Activated T-helper 1 cell treated with anti-CD3 and anti-CD28 coated beads, Interleukin-12 subunit alpha, Interleukin-12 subunit beta, Interleukin-2, Interleukin-4 antibody, amounts not matched to agents 30 ng/mL and 10 ng/mL and 1 ng/mL, durations not matched to agents 14 hours and 24 hours and 36 hours (primary cell): Measurements from ENCODE around the gene STIM1. TPM values are rescaled to one million over a fixed set of nuclear protein-coding genes. Genes with fewer than 3 reads are reported as not detected.

Experiments used
- DNase-seq: peaks from one replicate; pipeline ENCODE4 v3.0.0; 2021; ENCODE audit warnings: low spot score
- H3K27ac Mint-ChIP-seq: one replicate; pipeline ENCODE4 v1.8.0; 2021; ENCODE audit warnings: mild to moderate bottlenecking, mixed read lengths
- H3K27me3 Mint-ChIP-seq: one replicate; pipeline ENCODE4 v1.8.0; 2022; ENCODE audit warnings: mild to moderate bottlenecking, moderate library complexity, mixed read lengths; ENCODE audit not compliant: insufficient read depth
- H3K36me3 Mint-ChIP-seq: one replicate; pipeline ENCODE4 v1.8.0; 2021; ENCODE audit warnings: low read depth, mixed read lengths
- H3K4me1 Mint-ChIP-seq: one replicate; pipeline ENCODE4 v1.8.0; 2021; ENCODE audit warnings: low read depth, mixed read lengths
- H3K4me3 Mint-ChIP-seq: one replicate; pipeline ENCODE4 v1.8.0; 2021; ENCODE audit warnings: mild to moderate bottlenecking, moderate library complexity, mixed read lengths
- H3K9me3 Mint-ChIP-seq: one replicate; pipeline ENCODE4 v1.8.0; 2021; ENCODE audit warnings: mixed read lengths
- intact Hi-C: fragments of 100-400 bp; cut with micrococcal nuclease; formaldehyde crosslinking; loops from one replicate; pipeline ENCODE4 v1.15.1; 2024
- total RNA-seq: library from RNA; stranded (reverse); gene quantifications from 2 replicates; pipeline ENCODE4 v1.2.3, GENCODE V29; 2022

Gene STIM1
- total RNA-seq, 1 donor from 2014 or later = 68.0 TPM

DNA sequence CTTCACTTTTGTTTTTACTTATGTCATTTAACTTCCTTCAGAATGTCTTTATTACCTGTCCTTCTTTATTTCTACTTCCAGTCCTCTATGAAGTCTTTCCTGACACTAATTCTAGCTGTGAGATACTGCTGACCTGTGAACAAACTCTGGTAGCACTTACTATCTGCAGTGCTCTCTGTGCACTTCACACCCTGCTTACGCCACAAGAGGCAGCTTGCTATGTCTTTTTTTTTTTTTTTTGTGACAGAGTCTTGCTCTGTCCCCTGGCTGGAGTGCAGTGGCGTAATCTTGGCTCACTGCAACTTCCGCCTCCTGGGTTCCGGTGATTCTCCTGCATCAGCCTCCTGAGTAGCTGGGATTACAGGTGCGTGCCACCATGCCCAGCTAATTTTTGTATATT is 10.7 kb downstream of the STIM1 start:
- H3K9me3 Mint-ChIP-seq = no peaks in the 10 kb centered on the region
- peaks cover 20% of the 10 kb centered on the region for H3K36me3 Mint-ChIP-seq
- peak overlapping the region; percentile 83 for H3K27ac Mint-ChIP-seq
- intact Hi-C loops = no loop called here
- peak overlapping the region; percentile 28 for H3K4me3 Mint-ChIP-seq
- H3K4me1 Mint-ChIP-seq = peaks cover 81% of the 10 kb centered on the region
- no peaks in the 10 kb centered on the region for H3K27me3 Mint-ChIP-seq
- DNase-seq = no peak

DNA sequence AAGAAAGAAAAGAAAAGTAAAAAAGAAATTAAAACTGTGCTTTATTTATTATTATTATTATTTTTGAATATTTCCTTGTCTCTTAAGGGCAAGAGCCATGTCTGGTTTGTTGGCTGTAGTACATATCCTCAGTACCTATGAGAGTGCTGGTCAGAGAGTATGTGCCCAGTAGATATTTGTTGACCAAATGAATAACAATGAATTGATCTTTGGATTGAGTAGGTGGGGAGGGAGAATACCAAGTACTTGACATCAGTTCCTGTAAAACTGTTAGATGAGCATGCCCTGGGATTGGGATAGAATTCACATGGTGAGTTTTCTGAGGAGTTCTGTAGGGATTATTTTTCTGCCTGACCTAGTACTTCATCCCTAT is 11.4 kb downstream of the STIM1 start:
- H3K4me3 Mint-ChIP-seq = peak overlapping the region; percentile 49
- intact Hi-C loops = loop anchor here (1.0 kb wide), 1 partner anchor 8 kb away; no protein-coding TSS in a partner anchor
- H3K27me3 Mint-ChIP-seq = no peaks in the 10 kb centered on the region
- H3K27ac Mint-ChIP-seq = peak overlapping the region; percentile 78
- peaks cover 23% of the 10 kb centered on the region for H3K36me3 Mint-ChIP-seq
- peaks cover 81% of the 10 kb centered on the region for H3K4me1 Mint-ChIP-seq
- no peak for DNase-seq
- H3K9me3 Mint-ChIP-seq = no peaks in the 10 kb centered on the region

DNA sequence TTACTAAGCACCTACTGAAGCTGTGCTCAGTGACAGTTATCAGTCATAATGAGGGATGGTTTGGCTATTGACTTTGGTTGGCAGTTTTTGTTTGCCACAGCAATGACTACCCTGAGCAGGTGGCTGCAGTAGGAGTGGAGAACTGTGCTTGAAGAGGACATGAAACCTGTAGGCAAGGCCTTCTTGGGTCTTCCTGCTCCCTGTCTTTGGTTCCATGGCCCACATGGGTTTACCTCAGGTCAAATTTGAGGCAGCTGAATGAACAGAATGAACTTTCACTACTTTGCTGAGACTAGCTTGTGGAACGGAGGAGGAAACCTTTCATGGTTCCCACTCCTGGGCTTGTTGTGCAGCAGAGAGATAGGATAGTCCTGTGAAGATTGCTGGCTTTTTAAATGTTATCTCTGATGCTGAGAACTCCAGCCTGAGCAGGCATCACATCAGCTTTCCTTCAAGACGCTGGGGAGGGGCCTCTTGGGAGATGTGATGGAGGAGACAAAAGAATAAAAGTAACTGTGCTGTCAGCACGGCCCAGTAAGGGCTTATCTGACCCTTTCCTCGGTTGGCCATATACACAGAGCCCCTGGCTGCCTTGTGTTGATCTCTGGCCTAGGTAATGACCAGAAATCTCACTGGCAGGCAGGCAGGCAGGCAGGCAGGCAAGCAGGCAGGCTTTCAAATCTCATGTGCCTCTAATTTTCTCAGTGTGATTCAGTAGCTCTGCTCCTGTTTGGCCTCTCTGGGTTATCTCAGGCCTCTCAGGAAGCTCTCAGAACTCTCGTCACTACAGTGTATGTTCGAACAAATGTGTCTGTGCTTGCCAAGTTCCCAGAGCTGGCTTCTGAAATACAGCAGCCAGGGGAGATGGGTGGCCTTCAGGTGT is 12.0 kb downstream of the STIM1 start:
- H3K4me1 Mint-ChIP-seq = peaks cover 79% of the 10 kb centered on the region
- no peak for DNase-seq
- intact Hi-C loops = loop anchor here (1.0 kb wide), 1 partner anchor 8 kb away; no protein-coding TSS in a partner anchor
- no peaks in the 10 kb centered on the region for H3K27me3 Mint-ChIP-seq
- peak overlapping the region; percentile 78 for H3K27ac Mint-ChIP-seq
- H3K4me3 Mint-ChIP-seq = peak overlapping the region; percentile 50
- H3K9me3 Mint-ChIP-seq = no peaks in the 10 kb centered on the region
- peaks cover 23% of the 10 kb centered on the region for H3K36me3 Mint-ChIP-seq

DNA sequence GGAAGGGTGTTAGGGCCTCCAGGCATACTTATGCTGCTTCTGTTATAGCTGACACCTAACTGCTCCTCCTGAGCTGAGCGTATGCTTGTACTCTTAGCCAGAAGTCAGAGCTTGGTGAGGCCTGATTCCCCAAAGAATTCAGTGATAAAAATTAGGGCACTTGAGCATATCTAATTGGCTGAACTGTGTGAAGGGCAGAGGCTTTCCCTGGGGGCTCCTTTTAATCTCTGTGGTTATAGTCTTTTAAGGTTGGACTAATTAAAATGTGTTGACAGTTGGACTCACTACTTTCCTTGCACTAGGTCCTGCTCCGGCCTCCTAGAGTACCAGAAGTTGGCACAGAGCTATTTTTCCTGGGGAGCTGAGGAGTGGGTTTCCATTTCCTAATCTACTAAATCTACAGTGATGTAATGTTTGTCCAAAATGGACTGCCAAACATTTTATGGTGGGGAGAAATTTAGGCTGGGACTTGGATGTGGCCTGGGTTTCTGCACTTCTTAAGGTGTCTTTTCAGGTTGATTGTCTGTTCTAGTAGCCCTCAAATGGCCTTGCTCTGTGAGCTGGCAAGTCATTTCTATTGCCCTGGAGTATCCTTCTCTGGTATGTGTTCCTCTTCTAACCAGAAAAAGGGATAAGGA is 18.4 kb downstream of the STIM1 start:
- Mint-ChIP-seq H3K4me1 (peaks cover 71% of the 10 kb centered on the region), H3K4me3 (no peak overlapping the region), H3K36me3 (peaks cover 19% of the 10 kb centered on the region), H3K27me3 (no peaks in the 10 kb centered on the region), H3K27ac (no peak overlapping the region), H3K9me3 (no peaks in the 10 kb centered on the region)
- no peak for DNase-seq
- intact Hi-C loops = no loop called here

DNA sequence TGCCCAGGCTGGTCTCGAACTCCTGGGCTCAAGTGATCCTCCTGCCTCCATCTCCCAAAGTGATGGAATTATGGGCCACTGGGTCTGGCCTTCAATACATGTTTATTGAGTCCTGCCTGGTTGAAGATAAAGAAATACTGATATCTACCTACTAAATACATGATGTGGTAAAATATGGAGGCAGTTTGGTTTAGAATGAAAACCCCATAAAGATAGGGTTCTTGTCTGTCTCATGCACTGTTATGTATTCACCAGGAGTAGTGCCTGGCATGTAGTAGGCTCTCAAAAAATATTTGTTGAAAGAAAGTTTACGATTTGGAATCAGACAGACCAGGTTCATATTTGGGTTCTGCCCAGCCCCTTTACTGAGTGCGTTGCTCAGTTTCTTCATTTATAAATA is 21.1 kb downstream of the STIM1 start:
- Mint-ChIP-seq H3K4me1 (peaks cover 75% of the 10 kb centered on the region), H3K27me3 (no peaks in the 10 kb centered on the region), H3K27ac (no peak overlapping the region), H3K4me3 (no peak overlapping the region), H3K36me3 (peaks cover 18% of the 10 kb centered on the region), H3K9me3 (no peaks in the 10 kb centered on the region)
- intact Hi-C loops = no loop called here
- DNase-seq = no peak

DNA sequence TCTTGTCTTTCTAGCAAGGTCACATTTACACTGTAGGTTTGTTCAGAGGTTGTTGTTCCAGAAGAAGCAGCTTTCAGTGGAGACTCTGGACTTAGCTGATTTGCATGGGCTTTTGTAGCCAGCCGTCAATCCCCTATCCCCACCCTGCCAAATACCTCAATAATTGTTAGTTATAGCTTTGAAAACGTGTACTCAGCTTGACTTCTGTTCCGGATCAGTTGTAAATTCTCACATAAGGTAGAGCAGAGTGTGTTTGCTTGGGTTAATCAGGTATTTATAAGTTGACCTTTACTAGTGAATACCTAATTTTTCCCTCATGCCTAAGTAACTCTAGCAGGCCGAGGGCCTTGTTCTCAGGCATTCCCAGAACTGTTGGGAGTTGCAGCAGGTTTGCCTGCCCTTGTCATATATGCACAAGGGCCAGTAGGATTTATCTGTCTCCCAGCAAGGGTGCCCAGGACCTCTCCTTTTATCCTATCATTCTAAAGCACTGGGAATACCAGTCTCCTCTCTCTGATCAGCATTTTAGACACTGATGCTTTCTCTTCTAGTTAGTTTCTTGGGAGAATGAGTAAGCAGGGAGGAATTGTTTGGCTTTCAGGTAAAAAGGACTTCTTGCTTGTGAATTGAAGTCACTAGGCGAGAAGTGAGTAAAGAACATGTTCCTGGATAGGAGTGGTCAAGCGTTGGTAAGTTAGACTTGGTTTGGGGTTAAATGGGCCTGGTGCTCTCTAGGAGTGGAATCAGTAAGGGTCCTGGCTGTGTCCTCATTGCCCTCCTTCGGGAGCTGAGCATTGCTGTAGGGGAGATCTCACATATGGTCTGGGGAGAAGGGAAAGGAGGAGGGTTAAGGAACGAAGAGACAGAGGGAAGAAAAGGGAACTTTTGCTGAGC is 22.1 kb downstream of the STIM1 start:
- H3K4me3 Mint-ChIP-seq = no peak overlapping the region
- H3K36me3 Mint-ChIP-seq = peaks cover 18% of the 10 kb centered on the region
- no peaks in the 10 kb centered on the region for H3K9me3 Mint-ChIP-seq
- H3K4me1 Mint-ChIP-seq = peaks cover 71% of the 10 kb centered on the region
- no peak for DNase-seq
- no peaks in the 10 kb centered on the region for H3K27me3 Mint-ChIP-seq
- H3K27ac Mint-ChIP-seq = peak overlapping the region; percentile 18
- intact Hi-C loops = loop anchor here (2.0 kb wide), 1 partner anchor 17 kb away; no protein-coding TSS in a partner anchor

DNA sequence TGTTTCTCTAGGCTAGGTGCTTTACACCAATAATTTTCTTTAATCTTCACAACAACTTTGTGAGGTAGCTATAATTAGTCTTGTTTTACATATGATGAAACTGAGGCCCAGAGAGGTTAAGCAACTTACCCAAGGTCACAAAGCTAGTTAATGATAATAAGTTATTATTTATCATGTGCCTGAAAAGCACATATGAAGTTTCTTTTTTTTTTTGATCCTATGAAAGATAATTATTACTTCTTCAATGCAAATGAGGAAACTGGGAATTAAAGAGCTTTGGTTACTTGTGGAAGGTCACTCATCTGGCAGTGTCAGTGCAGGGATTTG is 22.8 kb downstream of the STIM1 start:
- intact Hi-C loops = loop anchor here (2.0 kb wide), 1 partner anchor 17 kb away; no protein-coding TSS in a partner anchor
- Mint-ChIP-seq H3K27ac (no peak overlapping the region), H3K36me3 (peaks cover 20% of the 10 kb centered on the region), H3K4me1 (peaks cover 77% of the 10 kb centered on the region), H3K9me3 (no peaks in the 10 kb centered on the region), H3K27me3 (no peaks in the 10 kb centered on the region), H3K4me3 (no peak overlapping the region)
- no peak for DNase-seq

DNA sequence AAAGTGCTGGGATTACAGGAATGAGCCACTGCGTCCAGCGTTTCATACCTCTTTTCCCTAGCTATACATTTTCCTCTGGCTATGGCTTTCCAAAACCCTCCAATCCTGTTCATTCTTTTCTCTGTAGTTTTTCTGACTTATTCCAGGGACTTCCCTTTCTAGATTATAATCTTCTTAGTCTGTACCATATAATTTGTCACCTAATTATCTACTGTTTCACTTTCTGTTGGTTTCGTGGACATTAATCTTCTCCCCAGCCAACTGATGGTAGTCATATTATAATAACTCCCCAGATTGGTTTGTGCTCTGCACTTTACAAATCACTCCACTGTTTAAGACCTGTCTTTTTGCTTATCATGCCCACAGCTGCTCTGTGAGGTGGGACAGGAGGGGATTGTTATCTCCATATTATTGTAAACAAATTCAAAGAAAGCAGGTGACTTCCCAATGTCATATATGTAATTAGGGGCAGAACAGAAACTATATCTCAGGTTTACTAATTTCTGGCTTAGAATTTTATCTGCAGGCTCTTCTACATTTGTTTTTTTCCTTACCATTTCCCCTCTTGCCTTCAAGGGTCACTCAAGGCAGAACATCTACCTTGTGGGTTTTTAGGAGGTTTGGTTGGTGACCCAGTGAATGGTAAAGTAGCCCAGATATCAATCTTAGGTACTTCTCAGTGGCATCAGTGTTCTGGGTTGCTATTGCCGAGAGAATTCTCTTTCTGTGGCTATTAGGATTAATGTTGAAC is 23.9 kb downstream of the STIM1 start:
- DNase-seq = no peak
- Mint-ChIP-seq H3K4me3 (no peak overlapping the region), H3K9me3 (no peaks in the 10 kb centered on the region), H3K36me3 (peaks cover 16% of the 10 kb centered on the region), H3K4me1 (peaks cover 79% of the 10 kb centered on the region), H3K27ac (peak overlapping the region; percentile 67), H3K27me3 (no peaks in the 10 kb centered on the region)
- intact Hi-C loops = loop anchor here (2.0 kb wide), 1 partner anchor 19 kb away; no protein-coding TSS in a partner anchor

DNA sequence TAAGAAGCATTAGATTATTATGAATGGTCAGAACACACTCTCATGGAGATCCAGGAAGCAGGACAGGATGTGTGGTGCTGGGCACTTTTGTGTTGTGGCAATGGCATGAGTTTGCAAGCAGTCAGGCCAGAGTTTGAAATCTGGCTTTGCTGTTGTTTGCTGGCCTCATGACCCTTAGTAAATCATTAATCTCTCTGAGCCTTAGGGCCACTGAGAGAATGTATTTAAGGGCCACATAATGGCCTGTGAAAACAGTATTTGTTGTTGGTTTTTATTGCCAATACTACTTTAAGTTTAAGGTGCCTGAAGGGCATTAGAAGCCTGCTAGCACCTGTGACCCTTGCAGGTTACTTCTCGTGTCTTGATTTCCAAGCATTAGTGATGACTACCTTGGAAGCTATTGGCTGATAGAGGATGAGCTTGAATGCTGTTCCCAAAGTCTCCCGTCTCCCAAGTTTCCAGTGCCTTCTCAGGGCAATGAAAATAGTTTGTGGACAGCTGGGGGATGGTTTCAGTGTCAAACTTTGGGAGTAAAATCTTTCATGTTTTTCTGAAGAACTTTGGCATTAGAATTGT is 24.6 kb downstream of the STIM1 start:
- H3K4me1 Mint-ChIP-seq = peaks cover 74% of the 10 kb centered on the region
- no peaks in the 10 kb centered on the region for H3K9me3 Mint-ChIP-seq
- peaks cover 14% of the 10 kb centered on the region for H3K36me3 Mint-ChIP-seq
- H3K27ac Mint-ChIP-seq = peak overlapping the region; percentile 85
- DNase-seq = no peak
- intact Hi-C loops = loop anchor here (2.0 kb wide), 1 partner anchor 19 kb away; no protein-coding TSS in a partner anchor
- no peak overlapping the region for H3K4me3 Mint-ChIP-seq
- H3K27me3 Mint-ChIP-seq = no peaks in the 10 kb centered on the region

DNA sequence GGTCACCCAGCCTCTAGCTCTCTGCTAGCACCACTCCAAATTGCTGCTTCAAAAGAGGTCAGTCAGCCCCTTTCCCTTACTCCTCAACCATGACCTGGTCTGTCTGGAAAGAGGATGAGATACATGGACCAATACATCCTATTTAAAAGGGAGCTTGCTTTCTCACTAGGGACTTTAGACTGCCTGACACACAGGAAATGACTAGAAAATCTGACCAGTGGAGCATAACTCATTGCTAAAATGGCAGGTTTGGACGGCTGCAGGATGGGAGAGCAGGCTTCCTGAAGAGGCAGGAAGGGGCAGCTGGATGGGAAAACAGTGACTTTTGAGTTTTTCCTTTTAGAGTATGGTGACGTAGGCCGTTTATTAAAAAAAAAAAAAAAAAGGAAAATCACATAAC is 25.3 kb downstream of the STIM1 start:
- no peaks in the 10 kb centered on the region for H3K9me3 Mint-ChIP-seq
- no peaks in the 10 kb centered on the region for H3K27me3 Mint-ChIP-seq
- H3K4me1 Mint-ChIP-seq = peaks cover 73% of the 10 kb centered on the region
- H3K36me3 Mint-ChIP-seq = peaks cover 13% of the 10 kb centered on the region
- intact Hi-C loops = no loop called here
- DNase-seq = no peak
- H3K4me3 Mint-ChIP-seq = no peak overlapping the region
- peak overlapping the region; percentile 85 for H3K27ac Mint-ChIP-seq

DNA sequence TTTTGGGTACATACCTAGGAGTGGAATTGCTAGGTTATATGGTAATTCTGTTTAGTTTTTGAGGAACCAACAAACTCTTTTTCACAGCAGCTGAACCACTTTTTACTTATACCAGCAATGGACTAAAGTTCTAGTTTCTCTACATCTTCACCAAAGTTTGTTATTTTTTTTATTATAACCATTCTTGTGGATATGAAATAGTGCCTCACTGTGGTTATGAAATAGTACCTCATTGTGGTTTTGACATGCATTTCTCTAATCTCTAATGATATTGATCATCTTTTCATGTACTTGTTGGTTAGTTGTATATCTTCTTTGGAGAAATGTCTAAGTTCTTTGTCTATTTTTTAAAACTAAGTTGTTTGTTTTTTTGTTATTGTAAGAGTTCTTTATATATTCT is 27.2 kb downstream of the STIM1 start:
- intact Hi-C loops = loop anchor here (1.0 kb wide), 1 partner anchor 28 kb away; no protein-coding TSS in a partner anchor
- Mint-ChIP-seq H3K4me1 (peaks cover 61% of the 10 kb centered on the region), H3K27me3 (no peaks in the 10 kb centered on the region), H3K27ac (no peak overlapping the region), H3K4me3 (no peak overlapping the region), H3K9me3 (no peaks in the 10 kb centered on the region), H3K36me3 (peaks cover 13% of the 10 kb centered on the region)
- DNase-seq = no peak

DNA sequence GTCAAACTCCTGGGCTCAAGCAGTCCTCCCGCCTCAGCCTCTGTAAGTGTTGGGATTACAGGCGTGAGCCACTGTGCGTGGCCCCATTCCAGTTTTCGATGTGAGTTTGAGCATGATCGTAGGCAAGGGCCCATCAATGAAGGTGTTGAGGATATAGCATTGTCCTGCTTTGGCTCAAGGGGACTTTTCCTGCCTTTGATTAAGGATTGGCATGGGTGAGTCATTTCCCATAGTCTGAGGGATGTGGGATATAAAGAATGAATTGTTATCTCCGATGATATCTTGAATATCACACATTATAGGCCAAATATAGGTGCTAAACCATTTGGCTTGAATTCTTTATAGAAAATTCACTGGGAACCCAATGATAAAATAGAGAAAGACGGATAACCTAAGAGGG is 30.4 kb downstream of the STIM1 start:
- H3K4me3 Mint-ChIP-seq = no peak overlapping the region
- DNase-seq = no peak
- no peaks in the 10 kb centered on the region for H3K27me3 Mint-ChIP-seq
- H3K36me3 Mint-ChIP-seq = peaks cover 4% of the 10 kb centered on the region
- no peak overlapping the region for H3K27ac Mint-ChIP-seq
- intact Hi-C loops = no loop called here
- H3K9me3 Mint-ChIP-seq = no peaks in the 10 kb centered on the region
- peaks cover 50% of the 10 kb centered on the region for H3K4me1 Mint-ChIP-seq
